ENCODE data around the gene EFNA1. TPM values are rescaled to one million over a fixed set of nuclear protein-coding genes. Genes with fewer than 3 reads are reported as not detected.
A peak's percentile ranks its signal among the peaks of the same experiment; 100 is the strongest.
"Not testable (repeated sequence)": the region's sequence is repeated elsewhere in the genome, so short reads cannot be mapped to it uniquely, and the experiment has no call there.

Gene EFNA1
- total RNA-seq, 2 experiments from 2014 or later: not detected

DNA sequence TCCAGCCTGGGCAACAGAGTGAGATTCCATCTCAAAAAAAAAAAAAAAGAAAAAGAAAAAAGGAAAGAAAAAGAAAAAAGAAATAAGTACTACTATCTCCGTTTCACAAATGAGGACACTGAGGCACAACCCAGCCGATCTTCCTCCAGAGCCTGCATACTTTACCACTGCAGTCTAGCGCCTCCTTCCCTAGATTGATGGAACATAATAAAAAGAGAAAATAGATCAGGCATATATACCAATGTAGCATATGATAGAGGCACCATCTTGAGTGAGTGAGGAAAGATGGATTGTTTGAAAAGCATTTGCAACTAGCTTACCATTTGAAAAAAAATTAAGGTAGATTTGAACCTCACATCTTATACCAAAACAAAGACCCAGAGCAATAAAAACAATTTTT, 17.8 kb downstream of the EFNA1 start:
- no peaks in the 10 kb centered on the region for H3K9me2 ChIP-seq (ENCODE audit: insufficient read depth, low read length)
- H3K36me3 ChIP-seq (ENCODE audit: insufficient read depth, low read length): no peaks in the 10 kb centered on the region
- no peaks in the 10 kb centered on the region for H3K4me1 ChIP-seq (ENCODE audit: insufficient read depth, low read length, poor library complexity, severe bottlenecking)
- H3K4me3 ChIP-seq (ENCODE audit: low read depth, low read length, poor library complexity, severe bottlenecking): no peak overlapping the region
- H2AFZ ChIP-seq (ENCODE audit: low read length): no peak overlapping the region
- ChIA-PET CTCF (ENCODE audit: unreplicated experiment) (no interaction called here), POLR2A (no interaction called here)
- H3K27ac ChIP-seq (ENCODE audit: low read depth, low read length, poor library complexity, severe bottlenecking): no peak overlapping the region
- no peak for DNase-seq (ENCODE audit: low spot score)
- intact Hi-C loops (cut with micrococcal nuclease; ENCODE audit: unreplicated experiment): no loop called here
- H3K4me2 ChIP-seq (ENCODE audit: low read length): no peak overlapping the region
- no peaks in the 10 kb centered on the region for H3K79me2 ChIP-seq (ENCODE audit: insufficient read depth, low read depth, low read length)
- TF ChIP-seq, protein P1, sequence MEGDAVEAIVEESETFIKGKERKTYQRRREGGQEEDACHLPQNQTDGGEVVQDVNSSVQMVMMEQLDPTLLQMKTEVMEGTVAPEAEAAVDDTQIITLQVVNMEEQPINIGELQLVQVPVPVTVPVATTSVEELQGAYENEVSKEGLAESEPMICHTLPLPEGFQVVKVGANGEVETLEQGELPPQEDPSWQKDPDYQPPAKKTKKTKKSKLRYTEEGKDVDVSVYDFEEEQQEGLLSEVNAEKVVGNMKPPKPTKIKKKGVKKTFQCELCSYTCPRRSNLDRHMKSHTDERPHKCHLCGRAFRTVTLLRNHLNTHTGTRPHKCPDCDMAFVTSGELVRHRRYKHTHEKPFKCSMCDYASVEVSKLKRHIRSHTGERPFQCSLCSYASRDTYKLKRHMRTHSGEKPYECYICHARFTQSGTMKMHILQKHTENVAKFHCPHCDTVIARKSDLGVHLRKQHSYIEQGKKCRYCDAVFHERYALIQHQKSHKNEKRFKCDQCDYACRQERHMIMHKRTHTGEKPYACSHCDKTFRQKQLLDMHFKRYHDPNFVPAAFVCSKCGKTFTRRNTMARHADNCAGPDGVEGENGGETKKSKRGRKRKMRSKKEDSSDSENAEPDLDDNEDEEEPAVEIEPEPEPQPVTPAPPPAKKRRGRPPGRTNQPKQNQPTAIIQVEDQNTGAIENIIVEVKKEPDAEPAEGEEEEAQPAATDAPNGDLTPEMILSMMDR (conservative IDR thresholded peaks at IDR 0.05; ENCODE audit: low read length): 0 out of 2 replicates have a peak, but pooled peaks have one; percentile 31
- TF ChIP-seq EZH2phosphoT487 (IDR thresholded peaks at IDR 0.05; ENCODE audit: borderline replicate concordance, low read depth, low read length): no peak
- no peaks in the 10 kb centered on the region for H4K20me1 ChIP-seq (ENCODE audit: insufficient read depth, low read length)
- no peaks in the 10 kb centered on the region for H3K9me3 ChIP-seq (ENCODE audit: low read length)
- no TSS peak for BruUV-seq (replicated peaks)

DNA sequence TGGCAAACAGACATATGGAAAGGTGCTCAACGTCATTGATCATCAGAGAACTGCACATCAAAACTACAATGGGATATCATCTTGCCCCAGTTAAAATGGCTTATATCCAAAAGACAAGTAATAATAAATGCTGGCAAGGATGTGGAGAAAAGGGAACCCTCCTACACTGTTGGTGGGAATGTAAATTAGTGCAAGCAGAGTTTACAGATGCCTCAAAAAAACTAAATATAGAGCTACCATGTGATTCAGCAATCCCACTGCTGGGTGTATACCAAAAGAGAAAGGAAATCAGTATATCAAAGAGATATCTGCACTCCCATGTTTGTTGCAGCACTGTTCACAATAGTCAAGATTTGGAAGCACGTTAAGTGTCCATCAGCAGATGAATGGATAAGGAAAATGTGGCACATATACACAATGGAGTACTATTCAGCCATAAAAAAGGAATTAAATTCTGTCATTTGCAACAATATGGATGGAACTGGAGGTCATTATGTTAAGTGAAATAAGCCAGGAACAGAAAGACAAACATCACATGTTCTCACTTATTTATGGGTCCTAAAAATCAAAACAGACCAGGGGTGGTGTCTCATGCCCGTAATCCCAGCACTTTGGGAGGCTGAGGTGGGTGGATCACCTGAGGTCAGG, 28.4 kb downstream of the EFNA1 start:
- POLR2A ChIA-PET; H3K4me2 ChIP-seq (ENCODE audit: low read length); BruUV-seq (replicated peaks); H3K79me2 ChIP-seq (ENCODE audit: insufficient read depth, low read depth, low read length); H3K36me3 ChIP-seq (ENCODE audit: insufficient read depth, low read length); H3K9me3 ChIP-seq (ENCODE audit: low read length); H3K27ac ChIP-seq (ENCODE audit: low read depth, low read length, poor library complexity, severe bottlenecking); H2AFZ ChIP-seq (ENCODE audit: low read length); H3K4me1 ChIP-seq (ENCODE audit: insufficient read depth, low read length, poor library complexity, severe bottlenecking); DNase-seq (ENCODE audit: low spot score); H3K4me3 ChIP-seq (ENCODE audit: low read depth, low read length, poor library complexity, severe bottlenecking); H3K9me2 ChIP-seq (ENCODE audit: insufficient read depth, low read length); intact Hi-C loops (cut with micrococcal nuclease; ENCODE audit: unreplicated experiment); CTCF ChIA-PET (ENCODE audit: unreplicated experiment); H4K20me1 ChIP-seq (ENCODE audit: insufficient read depth, low read length): not testable (repeated sequence)

DNA sequence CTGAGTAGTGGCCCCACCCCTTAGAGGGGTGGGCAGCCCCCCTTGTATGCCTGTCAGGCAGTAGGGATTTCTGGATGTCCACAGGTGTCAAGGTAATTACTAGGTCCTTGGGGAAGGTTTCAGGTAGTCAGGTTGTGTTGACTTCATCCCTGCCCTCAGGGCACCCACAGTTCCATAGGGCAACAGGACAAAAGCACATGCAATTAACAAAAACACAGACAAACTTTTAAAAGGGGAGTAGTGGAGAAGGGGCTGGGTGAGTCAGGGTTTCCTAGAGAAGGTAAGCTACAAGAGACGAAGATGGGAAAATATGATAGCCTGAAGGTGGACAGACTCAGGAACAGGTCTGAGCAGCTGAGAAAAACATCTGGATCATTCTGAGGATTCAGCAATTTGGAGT, 31.3 kb downstream of the EFNA1 start:
- no TSS peak for BruUV-seq (replicated peaks)
- POLR2A ChIA-PET: interaction anchor here (0.7 to 0.9 kb wide), 2 partner anchors 8 to 54 kb away, joined by 4 to 5 read pairs; no protein-coding TSS in a partner anchor
- no peaks in the 10 kb centered on the region for H3K79me2 ChIP-seq (ENCODE audit: insufficient read depth, low read depth, low read length)

More for the DNA sequence above, 31.3 kb downstream of the EFNA1 start:
- H3K4me2 ChIP-seq (ENCODE audit: low read length): no peak overlapping the region
- no peak overlapping the region for H2AFZ ChIP-seq (ENCODE audit: low read length)
- no peaks in the 10 kb centered on the region for H3K4me1 ChIP-seq (ENCODE audit: insufficient read depth, low read length, poor library complexity, severe bottlenecking)
- no peak for DNase-seq (ENCODE audit: low spot score)
- no peak overlapping the region for H3K4me3 ChIP-seq (ENCODE audit: low read depth, low read length, poor library complexity, severe bottlenecking)
- H3K9me3 ChIP-seq (ENCODE audit: low read length): no peaks in the 10 kb centered on the region
- no peak for TF ChIP-seq EZH2phosphoT487 (IDR thresholded peaks at IDR 0.05; ENCODE audit: borderline replicate concordance, low read depth, low read length)
- TF ChIP-seq, protein P1 (conservative IDR thresholded peaks at IDR 0.05; ENCODE audit: low read length): no peak
- H3K36me3 ChIP-seq (ENCODE audit: insufficient read depth, low read length): no peaks in the 10 kb centered on the region
- intact Hi-C loops (cut with micrococcal nuclease; ENCODE audit: unreplicated experiment): no loop called here
- no peaks in the 10 kb centered on the region for H3K9me2 ChIP-seq (ENCODE audit: insufficient read depth, low read length)
- H3K27ac ChIP-seq (ENCODE audit: low read depth, low read length, poor library complexity, severe bottlenecking): no peak overlapping the region
- CTCF ChIA-PET (ENCODE audit: unreplicated experiment): no interaction called here
- H4K20me1 ChIP-seq (ENCODE audit: insufficient read depth, low read length): no peaks in the 10 kb centered on the region

All from OCI-LY7 (cell line).